HepG2 (cell line): ENCODE results near the gene PLEKHG2. TPM values are rescaled to one million over a fixed set of nuclear protein-coding genes. Genes with fewer than 3 reads are reported as not detected.

ENCODE experiments used
- ATF7 ChIP-seq, 2 experiments: fragments of 450-650 bp in 1 of 2; sonication (generic) in 1 of 2; formaldehyde crosslinking in 1 of 2; IDR thresholded peaks; 2 replicates each; pipeline versions ENCODE4 v1.4.0 to v1.6.1; 2016 to 2020; ENCODE audit warnings: antibody characterized with exemption in 1 of 2, mild to moderate bottlenecking in 1 of 2, missing genetic modification reagents in 1 of 2
- DDIT3 ChIP-seq: sonication (generic); formaldehyde crosslinking; IDR thresholded peaks from 2 replicates; pipeline ENCODE4 v1.4.0; 2020; ENCODE audit warnings: mild to moderate bottlenecking, missing genetic modification reagents
- FOXJ3 ChIP-seq: sonication (generic); formaldehyde crosslinking; IDR thresholded peaks from 2 replicates; pipeline ENCODE4 v1.4.0; 2020; ENCODE audit warnings: missing genetic modification reagents, mild to moderate bottlenecking, borderline replicate concordance
- HMGA1 ChIP-seq: sonication (generic); formaldehyde crosslinking; conservative IDR thresholded peaks from 2 replicates; pipeline ENCODE4 v1.4.0; 2020; ENCODE audit warnings: missing genetic modification reagents
- ISL2 ChIP-seq: sonication (generic); formaldehyde crosslinking; IDR thresholded peaks from 2 replicates; pipeline ENCODE4 v1.5.0; 2020; ENCODE audit warnings: missing genetic modification reagents
- NR3C1 ChIP-seq: sonication (generic); formaldehyde crosslinking; IDR thresholded peaks from 2 replicates; pipeline ENCODE4 v1.4.0; 2020; ENCODE audit warnings: missing genetic modification reagents
- SP1 ChIP-seq, 2 experiments: fragments of 450-650 bp in 1 of 2; sonication (generic) in 1 of 2; formaldehyde crosslinking in 1 of 2; IDR thresholded peaks; 2 replicates each; pipeline versions ENCODE4 v1.4.0 to v1.6.1; 2016 to 2020; ENCODE audit warnings: missing genetic modification reagents in 1 of 2
- TBL1XR1 ChIP-seq: fragments of 150-350 bp; IDR thresholded peaks from 2 replicates; pipeline ENCODE4 v1.6.1; 2014; ENCODE audit warnings: borderline replicate concordance, low read length; ENCODE audit not compliant: partially characterized antibody
- TCF7 ChIP-seq: sonication (generic); IDR thresholded peaks from 2 replicates; pipeline ENCODE4 v1.6.1; 2016; ENCODE audit warnings: antibody characterized with exemption, low read depth
- TERF1 ChIP-seq: sonication (generic); formaldehyde crosslinking; IDR thresholded peaks from 2 replicates; pipeline ENCODE4 v1.8.0; 2022; ENCODE audit warnings: mild to moderate bottlenecking, missing genetic modification reagents, moderate library complexity
- TMF1 ChIP-seq: sonication (generic); formaldehyde crosslinking; IDR thresholded peaks from 2 replicates; pipeline ENCODE4 v1.8.1; 2022; ENCODE audit warnings: low read depth, missing genetic modification reagents
- XRCC5 ChIP-seq: fragments of 200-400 bp; formaldehyde crosslinking; optimal IDR thresholded peaks from 2 replicates; pipeline ENCODE3; 2017; ENCODE audit warnings: mild to moderate bottlenecking, low read length
- ZBTB43 ChIP-seq: sonication (generic); formaldehyde crosslinking; conservative IDR thresholded peaks from 2 replicates; pipeline ENCODE4 v1.4.0; 2020; ENCODE audit warnings: missing genetic modification reagents
- ZKSCAN1 ChIP-seq: fragments of 150-350 bp; IDR thresholded peaks from 2 replicates; pipeline ENCODE4 v1.6.1; 2014; ENCODE audit warnings: low read length
- ZNF20 ChIP-seq: sonication (generic); formaldehyde crosslinking; IDR thresholded peaks from 2 replicates; pipeline ENCODE4 v1.4.0; 2020; ENCODE audit warnings: mild to moderate bottlenecking, moderate library complexity, missing genetic modification reagents
- ZNF24 ChIP-seq: fragments of 450-650 bp; IDR thresholded peaks from 2 replicates; pipeline ENCODE4 v1.6.1; 2017; ENCODE audit warnings: antibody characterized with exemption, mild to moderate bottlenecking
- ZNF280B ChIP-seq: sonication (generic); formaldehyde crosslinking; IDR thresholded peaks from 2 replicates; pipeline ENCODE4 v1.5.0; 2020; ENCODE audit warnings: missing genetic modification reagents, mild to moderate bottlenecking, borderline replicate concordance
- ZNF282 ChIP-seq: fragments of 450-650 bp; IDR thresholded peaks from 2 replicates; pipeline ENCODE4 v1.6.1; 2018; ENCODE audit not compliant: partially characterized antibody
- ZNF33A ChIP-seq: sonication (generic); formaldehyde crosslinking; IDR thresholded peaks from 2 replicates; pipeline ENCODE4 v1.5.1; 2020; ENCODE audit warnings: missing genetic modification reagents, mild to moderate bottlenecking, moderate library complexity, borderline replicate concordance
- ZNF33B ChIP-seq: sonication (generic); formaldehyde crosslinking; IDR thresholded peaks from 2 replicates; pipeline ENCODE4 v1.5.1; 2020; ENCODE audit warnings: mild to moderate bottlenecking, missing genetic modification reagents
- ZNF350 ChIP-seq: sonication (generic); formaldehyde crosslinking; IDR thresholded peaks from 2 replicates; pipeline ENCODE4 v1.4.0; 2020; ENCODE audit warnings: mild to moderate bottlenecking, low read depth, missing genetic modification reagents, borderline replicate concordance
- ZNF354B ChIP-seq: sonication (generic); formaldehyde crosslinking; IDR thresholded peaks from 2 replicates; pipeline ENCODE4 v1.8.0; 2022; ENCODE audit warnings: mild to moderate bottlenecking, missing genetic modification reagents
- ZNF468 ChIP-seq: sonication (generic); formaldehyde crosslinking; IDR thresholded peaks from 2 replicates; pipeline ENCODE4 v1.8.0; 2022; ENCODE audit warnings: mild to moderate bottlenecking, moderate library complexity, missing genetic modification reagents
- ZNF513 ChIP-seq: sonication (generic); formaldehyde crosslinking; conservative IDR thresholded peaks from 2 replicates; pipeline ENCODE4 v1.5.0; 2020; ENCODE audit warnings: missing genetic modification reagents
- polyA plus RNA-seq, 8 experiments: library from polyadenylated mRNA; depleted of rRNA in 3 of 8; stranded (reverse) in 7 of 8; unstranded in 1 of 8; fragments of >200 nt; fragmentation: Illumina TruSeq in 4 of 8; extraction: Trizol in 4 of 8; gene quantifications; 2 replicates each; pipeline versions ENCODE4 v1.2.1 to v1.2.3, GENCODE V29; 2011 to 2016; ENCODE audit warnings: low read depth in 4 of 8, missing spikeins in 1 of 8, mixed read lengths in 1 of 8; ENCODE audit not compliant: insufficient read depth in 1 of 8
- total RNA-seq, 5 experiments: library from RNA; depleted of rRNA; stranded (reverse); fragments of >200 nt; fragmentation: Illumina TruSeq; extraction: Trizol; gene quantifications; 2 replicates each; pipeline ENCODE4 v1.2.3, GENCODE V29; 2016; ENCODE audit warnings: low read depth in 1 of 5

PLEKHG2 gene
- total and polyA plus RNA-seq, 2 of the 13 experiments (the other 11 are each of a cell fraction or from before 2014, with no cell fraction given) = 3.6 to 6.8 TPM

- no peak for TF ChIP-seq XRCC5
- no peak for TF ChIP-seq ZNF354B
- no peak for TF ChIP-seq TMF1 (CRISPR knock-in tag)
- TF ChIP-seq ZNF24 = peak; percentile 95
- TF ChIP-seq ZKSCAN1 = peak; percentile 77
- TF ChIP-seq ZNF282 = no peak
- no peak for TF ChIP-seq TCF7
- TF ChIP-seq TBL1XR1 = peak; percentile 26
- no peak for TF ChIP-seq TERF1
- no peak for TF ChIP-seq HMGA1 (CRISPR knock-in tag)
- no peak for TF ChIP-seq ZNF468 (CRISPR knock-in tag)
- no peak for TF ChIP-seq ZNF20 (CRISPR knock-in tag)
- no peak; the same call in 1 of the 2 replicates for TF ChIP-seq ZBTB43
- peak; percentile 65 for TF ChIP-seq ATF7 (IDR thresholded peaks at IDR 0.05)
- TF ChIP-seq ATF7 (CRISPR knock-in tag; IDR thresholded peaks at IDR 0.05) = 0 out of 2 replicates have a peak, but pooled peaks have one; percentile 45
- 0 out of 2 replicates have a peak, but pooled peaks have one; percentile 26 for TF ChIP-seq ZNF33A (CRISPR knock-in tag)
- TF ChIP-seq FOXJ3 (CRISPR knock-in tag) = 0 out of 2 replicates have a peak, but pooled peaks have one; percentile 37
- TF ChIP-seq ZNF280B = no peak
- TF ChIP-seq NR3C1 (CRISPR knock-in tag) = no peak
- TF ChIP-seq DDIT3 = no peak
- no peak for TF ChIP-seq ZNF513
- peak; percentile 61 for TF ChIP-seq ISL2 (CRISPR knock-in tag)
- TF ChIP-seq ZNF33B = no peak
- TF ChIP-seq ZNF350 (CRISPR knock-in tag) = peak; percentile 72
- no peak for TF ChIP-seq SP1 (IDR thresholded peaks at IDR 0.05)
- peak; percentile 68 for TF ChIP-seq SP1 (CRISPR knock-in tag; IDR thresholded peaks at IDR 0.05)
Measured at GRCh38 chr19:39412100-39412866, at the start of gene PLEKHG2 (continued).
